Measurements from ENCODE around the gene NKAIN4.

- TF ChIP-seq CTCF (IDR thresholded peaks at IDR 0.05; ENCODE audit: low read length) (no peak), EZH2 (optimal IDR thresholded peaks at IDR 0.05; ENCODE audit: low read depth, low read length) (no peak)
Measured at GRCh38 chr20:63274381-63275228, 20.3 kb upstream of the NKAIN4 start.
